Uterus (tissue), 4 donors: ENCODE results near the gene CACNA2D4. TPM values are rescaled to one million over a fixed set of nuclear protein-coding genes. Genes with fewer than 3 reads are reported as not detected.

ENCODE experiments used
- DNase-seq, 2 donors: peaks; one replicate each; pipeline ENCODE4 v3.0.0-alpha.2; 2019 to 2020
- H3K27ac ChIP-seq, 2 donors: fragments of 200-600 bp; sonication (generic); 1 replicate in 1 of 2; 2 replicates in 1 of 2; pipeline ENCODE4 v1.5.1; 2016 to 2018
- H3K27me3 ChIP-seq, 2 donors: fragments of 200-600 bp; sonication (generic); one replicate each; pipeline ENCODE4 v1.5.1; 2018 to 2019; ENCODE audit warnings: control low read depth in 1 of 2
- H3K36me3 ChIP-seq, 2 donors: fragments of 200-600 bp; sonication (generic); one replicate each; pipeline ENCODE4 v1.5.1; 2019; ENCODE audit warnings: control low read depth in 1 of 2
- H3K4me1 ChIP-seq, 2 donors: fragments of 200-600 bp; sonication (generic); one replicate each; pipeline ENCODE4 v1.5.1; 2018 to 2019; ENCODE audit warnings: control low read depth in 1 of 2
- H3K4me3 ChIP-seq, 2 donors: fragments of 200-600 bp; sonication (generic); 1 replicate in 1 of 2; 2 replicates in 1 of 2; pipeline ENCODE4 v1.5.1; 2018 to 2019; ENCODE audit warnings: mild to moderate bottlenecking in 1 of 2
- H3K9me3 ChIP-seq, 2 donors: fragments of 200-600 bp; sonication (generic); one replicate each; pipeline ENCODE4 v1.5.1; 2019; ENCODE audit warnings: control low read depth in 1 of 2
- POLR2A ChIP-seq, 2 donors: fragments of 450-650 bp; IDR thresholded peaks; one replicate each; pipeline ENCODE4 v1.6.1; 2016; ENCODE audit warnings: antibody characterized with exemption in 2 of 2, mild to moderate bottlenecking in 1 of 2, moderate library complexity in 1 of 2
- intact Hi-C: fragments of 100-400 bp; cut with DNase I; formaldehyde crosslinking; loops from one replicate; pipeline ENCODE4 v1.15.1; 2023; ENCODE audit warnings: low total_unique reads
- total RNA-seq, 4 donors: library from RNA; depleted of rRNA in 3 of 4; stranded (reverse); fragments of >200 nt in 3 of 4; gene quantifications; one replicate each; pipeline versions ENCODE4 v1.1.0 to v1.2.4, GENCODE V29; 2014 to 2023
- TF ChIP-seq, protein P1 (sequence below), 4 experiments: fragments of 200-600 bp in 2 of 4; fragments of 450-650 bp in 2 of 4; sonication (generic) in 2 of 4; IDR thresholded peaks; one replicate each; pipeline ENCODE4 v1.5.1; 2016 to 2019; ENCODE audit warnings: antibody characterized with exemption in 4 of 4, mild to moderate bottlenecking in 2 of 4, moderate library complexity in 1 of 4
- donor health status: DM: yes; HTN: yes; CAD: no.

The CACNA2D4 gene
- total RNA-seq, 4 donors from 2014 or later: 2.6 to 4.1 (median 4.0) TPM; not detected in 1

DNA sequence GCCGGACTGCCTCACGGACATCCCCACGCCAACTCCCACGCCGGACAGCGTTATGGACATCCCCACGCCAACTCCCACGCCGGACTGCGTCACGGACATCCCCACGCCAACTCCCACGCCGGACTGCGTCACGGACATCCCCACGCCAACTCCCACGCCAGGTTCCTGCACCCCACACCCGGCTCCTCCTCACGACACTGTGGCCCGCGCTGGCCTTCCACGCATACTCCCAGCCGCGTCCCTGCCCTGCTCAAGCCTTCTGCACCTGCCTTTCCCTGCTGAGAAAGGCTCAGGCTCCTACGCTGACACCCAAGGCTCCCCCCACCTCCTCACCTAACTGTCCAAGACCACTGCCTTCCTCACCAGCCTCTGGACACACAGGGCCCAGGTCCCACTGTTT lies 9.7 kb downstream of the CACNA2D4 start:
- no peak overlapping the region for H3K27ac ChIP-seq
- peaks cover 0 to 9% of the 10 kb centered on the region in 2 donors for H3K9me3 ChIP-seq
- intact Hi-C loops: no loop called here
- no peaks in the 10 kb centered on the region for H3K27me3 ChIP-seq
- DNase-seq: no peak
- H3K4me3 ChIP-seq: no peak overlapping the region
- no peak for TF ChIP-seq POLR2A (IDR thresholded peaks at IDR 0.05)
- TF ChIP-seq, protein P1, sequence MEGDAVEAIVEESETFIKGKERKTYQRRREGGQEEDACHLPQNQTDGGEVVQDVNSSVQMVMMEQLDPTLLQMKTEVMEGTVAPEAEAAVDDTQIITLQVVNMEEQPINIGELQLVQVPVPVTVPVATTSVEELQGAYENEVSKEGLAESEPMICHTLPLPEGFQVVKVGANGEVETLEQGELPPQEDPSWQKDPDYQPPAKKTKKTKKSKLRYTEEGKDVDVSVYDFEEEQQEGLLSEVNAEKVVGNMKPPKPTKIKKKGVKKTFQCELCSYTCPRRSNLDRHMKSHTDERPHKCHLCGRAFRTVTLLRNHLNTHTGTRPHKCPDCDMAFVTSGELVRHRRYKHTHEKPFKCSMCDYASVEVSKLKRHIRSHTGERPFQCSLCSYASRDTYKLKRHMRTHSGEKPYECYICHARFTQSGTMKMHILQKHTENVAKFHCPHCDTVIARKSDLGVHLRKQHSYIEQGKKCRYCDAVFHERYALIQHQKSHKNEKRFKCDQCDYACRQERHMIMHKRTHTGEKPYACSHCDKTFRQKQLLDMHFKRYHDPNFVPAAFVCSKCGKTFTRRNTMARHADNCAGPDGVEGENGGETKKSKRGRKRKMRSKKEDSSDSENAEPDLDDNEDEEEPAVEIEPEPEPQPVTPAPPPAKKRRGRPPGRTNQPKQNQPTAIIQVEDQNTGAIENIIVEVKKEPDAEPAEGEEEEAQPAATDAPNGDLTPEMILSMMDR (IDR thresholded peaks at IDR 0.05): no peak
- no peaks in the 10 kb centered on the region for H3K4me1 ChIP-seq
- no peaks in the 10 kb centered on the region for H3K36me3 ChIP-seq

- Histone ChIP-seq H3K4me1 (no peaks in the 10 kb centered on the region), H3K9me3 (peaks cover 0 to 9% of the 10 kb centered on the region in 2 donors), H3K27ac (no peak overlapping the region), H3K36me3 (no peaks in the 10 kb centered on the region), H3K4me3 (no peak overlapping the region), H3K27me3 (no peaks in the 10 kb centered on the region)
- DNase-seq: peak; percentile 9 to 13
- intact Hi-C loops: no loop called here
- TF ChIP-seq, protein P1 (IDR thresholded peaks at IDR 0.05): no peak
- TF ChIP-seq POLR2A (IDR thresholded peaks at IDR 0.05): no peak
These were observed 10.5 kb downstream of the CACNA2D4 start for GRCh38 chr12:1907652-1908611.

DNA sequence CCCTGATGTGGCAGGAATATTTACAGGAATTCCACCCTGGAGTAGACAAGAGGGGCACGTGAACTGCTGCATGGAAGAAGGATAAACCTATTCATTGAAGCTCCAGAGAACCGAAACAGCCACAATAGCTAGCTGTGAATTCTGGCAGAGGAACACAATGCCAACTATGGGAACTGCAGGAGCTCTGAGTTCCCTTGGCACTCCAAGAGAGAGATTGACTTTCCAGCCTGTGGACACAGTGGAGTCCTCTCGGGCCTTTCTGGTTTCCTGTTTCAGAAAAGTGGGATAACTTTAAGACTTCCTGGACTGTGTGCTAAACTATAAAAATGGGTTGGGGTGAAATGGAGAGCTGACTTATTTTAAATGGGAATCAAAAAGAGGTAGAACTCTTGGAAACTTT lies 11.9 kb downstream of the CACNA2D4 start:
- H3K4me3 ChIP-seq: no peak overlapping the region
- H3K4me1 ChIP-seq: no peaks in the 10 kb centered on the region
- no peak overlapping the region for H3K27ac ChIP-seq
- peak in 1 of 2 donors; percentile 1 for DNase-seq
- TF ChIP-seq, protein P1 (IDR thresholded peaks at IDR 0.05): no peak
- no peaks in the 10 kb centered on the region for H3K27me3 ChIP-seq
- intact Hi-C loops: no loop called here
- H3K36me3 ChIP-seq: no peaks in the 10 kb centered on the region
- peaks cover 0 to 9% of the 10 kb centered on the region in 2 donors for H3K9me3 ChIP-seq

- no peak overlapping the region for H3K27ac ChIP-seq
- intact Hi-C loops: no loop called here
- no peak for DNase-seq
- no peaks in the 10 kb centered on the region for H3K4me1 ChIP-seq
- H3K4me3 ChIP-seq: no peak overlapping the region
- no peaks in the 10 kb centered on the region for H3K27me3 ChIP-seq
- no peaks in the 10 kb centered on the region for H3K36me3 ChIP-seq
- peaks cover 0 to 9% of the 10 kb centered on the region in 2 donors for H3K9me3 ChIP-seq
- no peak for TF ChIP-seq POLR2A (IDR thresholded peaks at IDR 0.05)
- TF ChIP-seq, protein P1 (IDR thresholded peaks at IDR 0.05): no peak
These were observed 13.6 kb downstream of the CACNA2D4 start for GRCh38 chr12:1904875-1905274.

DNA sequence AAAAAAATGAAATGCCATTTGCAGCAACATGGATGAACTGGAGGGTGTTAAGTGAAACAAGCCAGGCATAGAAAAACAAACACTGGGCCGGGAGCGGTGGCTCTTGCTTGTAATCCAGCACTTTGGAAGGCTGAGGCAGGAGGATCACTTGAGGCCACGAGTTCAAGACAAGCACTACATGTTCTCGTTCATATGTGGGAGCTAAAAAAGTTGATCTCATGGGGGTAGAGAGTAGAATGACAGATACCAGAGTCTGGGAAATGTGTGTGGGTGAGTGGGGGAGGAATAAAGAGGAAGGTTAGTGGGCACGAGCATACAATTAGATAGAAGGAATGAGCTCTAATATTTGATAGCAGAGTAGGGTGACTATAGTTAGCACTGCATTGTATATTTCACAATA lies 21.5 kb downstream of the CACNA2D4 start:
- Histone ChIP-seq H3K36me3 (no peaks in the 10 kb centered on the region), H3K9me3 (no peaks in the 10 kb centered on the region), H3K4me1 (no peaks in the 10 kb centered on the region), H3K27me3 (no peaks in the 10 kb centered on the region), H3K4me3 (no peak overlapping the region), H3K27ac (no peak overlapping the region)
- intact Hi-C loops: no loop called here
- TF ChIP-seq POLR2A (IDR thresholded peaks at IDR 0.05): no peak
- TF ChIP-seq, protein P1 (IDR thresholded peaks at IDR 0.05): no peak
- no peak for DNase-seq
